ENCODE results near the gene KRABD2.

Gene KRABD2

GRCh38 chr17:8409966-8410882, 33.7 kb upstream of the KRABD2 start:
- DNase-seq (ENCODE audit: low spot score, unreplicated experiment), result peak; percentile 77
- Mint-ChIP-seq H3K36me3 (ENCODE audit: insufficient read depth) (no peaks in the 10 kb centered on the region), H3K27ac (no peak overlapping the region), H3K4me1 (ENCODE audit: low read depth) (no peaks in the 10 kb centered on the region), H3K27me3 (peaks cover 8% of the 10 kb centered on the region), H3K9me3 (ENCODE audit: low read depth) (no peaks in the 10 kb centered on the region), H3K4me3 (ENCODE audit: low read depth) (no peak overlapping the region)
- TF ChIP-seq CTCF (IDR thresholded peaks at IDR 0.05; ENCODE audit: unreplicated experiment), result peak; percentile 94

GRCh38 chr17:8408371-8408770, 31.9 kb upstream of the KRABD2 start:
- no peaks in the 10 kb centered on the region for H3K9me3 Mint-ChIP-seq (ENCODE audit: low read depth)
- no peaks in the 10 kb centered on the region for H3K4me1 Mint-ChIP-seq (ENCODE audit: low read depth)
- no peak for DNase-seq (ENCODE audit: low spot score, unreplicated experiment)
- no peak for TF ChIP-seq CTCF (IDR thresholded peaks at IDR 0.05; ENCODE audit: unreplicated experiment)
- H3K27ac Mint-ChIP-seq, result no peak overlapping the region
- H3K4me3 Mint-ChIP-seq (ENCODE audit: low read depth), result no peak overlapping the region
- no peaks in the 10 kb centered on the region for H3K36me3 Mint-ChIP-seq (ENCODE audit: insufficient read depth)
- H3K27me3 Mint-ChIP-seq, result peaks cover 8% of the 10 kb centered on the region

GRCh38 chr17:8406174-8406573, 29.7 kb upstream of the KRABD2 start:
- H3K27ac Mint-ChIP-seq, result no peak overlapping the region
- TF ChIP-seq CTCF (IDR thresholded peaks at IDR 0.05; ENCODE audit: unreplicated experiment), result no peak
- H3K4me1 Mint-ChIP-seq (ENCODE audit: low read depth), result no peaks in the 10 kb centered on the region
- no peak for DNase-seq (ENCODE audit: low spot score, unreplicated experiment)
- H3K36me3 Mint-ChIP-seq (ENCODE audit: insufficient read depth), result no peaks in the 10 kb centered on the region
- H3K9me3 Mint-ChIP-seq (ENCODE audit: low read depth), result no peaks in the 10 kb centered on the region
- H3K4me3 Mint-ChIP-seq (ENCODE audit: low read depth), result no peak overlapping the region
- peaks cover under 1% of the 10 kb centered on the region for H3K27me3 Mint-ChIP-seq

- Mint-ChIP-seq H3K4me3 (ENCODE audit: low read depth) (no peak overlapping the region), H3K4me1 (ENCODE audit: low read depth) (no peaks in the 10 kb centered on the region), H3K27me3 (peaks cover 4% of the 10 kb centered on the region), H3K27ac (no peak overlapping the region), H3K9me3 (ENCODE audit: low read depth) (no peaks in the 10 kb centered on the region), H3K36me3 (ENCODE audit: insufficient read depth) (no peaks in the 10 kb centered on the region)
- no peak for TF ChIP-seq CTCF (IDR thresholded peaks at IDR 0.05; ENCODE audit: unreplicated experiment)
- no peak for DNase-seq (ENCODE audit: low spot score, unreplicated experiment)
Measured at GRCh38 chr17:8405499-8406016, 29.1 kb upstream of the KRABD2 start.

- no peak overlapping the region for H3K4me3 Mint-ChIP-seq (ENCODE audit: low read depth)
- no peak overlapping the region for H3K27ac Mint-ChIP-seq
- H3K36me3 Mint-ChIP-seq (ENCODE audit: insufficient read depth), result no peaks in the 10 kb centered on the region
- TF ChIP-seq CTCF (IDR thresholded peaks at IDR 0.05; ENCODE audit: unreplicated experiment), result no peak
- no peaks in the 10 kb centered on the region for H3K9me3 Mint-ChIP-seq (ENCODE audit: low read depth)
- peaks cover 10% of the 10 kb centered on the region for H3K27me3 Mint-ChIP-seq
- no peak for DNase-seq (ENCODE audit: low spot score, unreplicated experiment)
- no peaks in the 10 kb centered on the region for H3K4me1 Mint-ChIP-seq (ENCODE audit: low read depth)
Measured at GRCh38 chr17:8402921-8403536, 26.5 kb upstream of the KRABD2 start.

Measured in progenitor cell of endocrine pancreas (in vitro differentiated cells).